ENCODE measurements around the gene TM7SF3.

TM7SF3 gene

GRCh38 chr12:27014859-27015729 is 910 bp upstream of the TM7SF3 start:
- DNase-seq (ENCODE audit: low spot score), result no peak

- no peak for DNase-seq (ENCODE audit: low spot score)
Measured at GRCh38 chr12:27013611-27014084, 536 bp downstream of the TM7SF3 start.

- no peak for DNase-seq (ENCODE audit: low spot score)
Measured at GRCh38 chr12:27012982-27013255, 1.3 kb downstream of the TM7SF3 start.

- DNase-seq (ENCODE audit: low spot score), result no peak
Measured at GRCh38 chr12:27012239-27012981, 1.8 kb downstream of the TM7SF3 start.

GRCh38 chr12:27009881-27010301 is 4.3 kb downstream of the TM7SF3 start:
- DNase-seq (ENCODE audit: low spot score), result no peak

- no peak for DNase-seq (ENCODE audit: low spot score)
Measured at GRCh38 chr12:27008081-27008480, 6.1 kb downstream of the TM7SF3 start.

GRCh38 chr12:27006797-27007467 is 7.3 kb downstream of the TM7SF3 start:
- no peak for DNase-seq (ENCODE audit: low spot score)

- DNase-seq (ENCODE audit: low spot score), result no peak
Measured at GRCh38 chr12:27005495-27005894, 8.7 kb downstream of the TM7SF3 start.

- no peak for DNase-seq (ENCODE audit: low spot score)
Measured at GRCh38 chr12:27003421-27004381, 10.5 kb downstream of the TM7SF3 start.

GRCh38 chr12:27002141-27002540 is 12.0 kb downstream of the TM7SF3 start:
- DNase-seq (ENCODE audit: low spot score), result no peak

- no peak for DNase-seq (ENCODE audit: low spot score)
Measured at GRCh38 chr12:27001663-27002062, 12.5 kb downstream of the TM7SF3 start.

- DNase-seq (ENCODE audit: low spot score), result no peak
Measured at GRCh38 chr12:27000961-27001360, 13.2 kb downstream of the TM7SF3 start.

- no peak for DNase-seq (ENCODE audit: low spot score)
Measured at GRCh38 chr12:26997003-26997402, 17.2 kb downstream of the TM7SF3 start.

- DNase-seq (ENCODE audit: low spot score), result no peak
Measured at GRCh38 chr12:26995706-26996105, 18.5 kb downstream of the TM7SF3 start.

- DNase-seq (ENCODE audit: low spot score), result no peak
Measured at GRCh38 chr12:26994109-26994508, 20.1 kb downstream of the TM7SF3 start.

- DNase-seq (ENCODE audit: low spot score), result no peak
Measured at GRCh38 chr12:26991826-26992225, 22.4 kb downstream of the TM7SF3 start.

- no peak for DNase-seq (ENCODE audit: low spot score)
Measured at GRCh38 chr12:26989873-26990272, 24.3 kb downstream of the TM7SF3 start.

GRCh38 chr12:26988703-26989102 is 25.5 kb downstream of the TM7SF3 start:
- DNase-seq (ENCODE audit: low spot score), result no peak

- no peak for DNase-seq (ENCODE audit: low spot score)
Measured at GRCh38 chr12:26987634-26988424, 26.4 kb downstream of the TM7SF3 start.

GRCh38 chr12:26982866-26983265 is 31.3 kb downstream of the TM7SF3 start:
- no peak for DNase-seq (ENCODE audit: low spot score)

GRCh38 chr12:26979733-26980132 is 34.5 kb downstream of the TM7SF3 start:
- DNase-seq (ENCODE audit: low spot score), result no peak

Data from CD4-positive, alpha-beta T cell treated with Interleukin-2 at 100 ng/mL for 4 hours (primary cell).